Activated CD8-positive, alpha-beta memory T cell treated with anti-CD3 and anti-CD28 coated beads for 1 hour (primary cell): ENCODE measurements around the gene ANKRD18B.
"Not testable (repeated sequence)": the region's sequence is repeated elsewhere in the genome, so short reads cannot be mapped to it uniquely, and the experiment has no call there.

Experiments used
- DNase-seq, 2 donors: peaks; one replicate each; pipeline ENCODE4 v3.0.0-alpha.2; 2020; ENCODE audit warnings: low read depth in 1 of 2; ENCODE audit errors: extremely low read depth in 1 of 2

ANKRD18B gene

DNA sequence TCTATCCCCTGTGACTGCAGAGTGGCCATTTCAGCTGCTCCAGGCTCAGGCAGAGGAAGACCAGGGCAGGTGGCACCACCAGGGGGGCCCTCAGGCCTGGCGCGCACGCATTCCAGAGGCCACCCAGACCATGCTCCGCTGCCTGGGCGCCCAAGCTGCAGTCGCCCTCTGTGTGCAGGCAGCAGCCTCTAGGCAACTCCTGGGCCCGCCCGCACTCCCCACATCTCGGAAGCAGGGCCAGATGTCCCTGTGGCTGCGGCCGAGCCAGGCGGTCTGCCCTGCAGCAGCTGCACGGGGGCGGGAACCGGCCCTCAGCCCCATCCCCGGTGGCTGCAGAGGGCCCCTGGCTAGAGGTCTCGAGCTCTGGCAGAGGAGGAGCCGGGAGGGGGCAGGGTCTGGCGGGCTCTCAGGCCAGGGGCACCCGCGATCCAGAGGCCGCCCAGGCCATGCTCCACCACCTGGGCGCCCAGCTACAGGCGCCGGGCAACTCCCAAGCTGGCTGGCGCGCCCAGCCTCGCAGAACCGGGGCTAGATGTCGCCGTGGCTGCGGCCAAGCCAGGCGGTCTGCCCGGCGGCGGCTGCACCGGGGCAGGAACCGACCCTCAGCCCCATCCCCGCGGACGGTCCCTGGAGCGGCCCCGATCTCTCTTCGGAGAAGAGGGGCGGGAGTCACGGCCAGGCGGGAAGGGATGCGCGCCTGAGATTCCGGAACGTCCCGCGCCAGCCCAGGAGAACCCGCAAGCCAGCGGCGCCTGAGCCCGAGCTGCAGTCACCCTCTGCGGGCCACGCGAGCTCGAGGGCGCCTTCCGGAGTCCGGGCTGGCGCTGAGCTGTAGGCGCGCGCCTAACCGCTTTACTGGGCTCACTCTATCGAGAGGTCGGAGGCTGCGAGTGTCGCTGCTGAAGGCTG is at the start of gene ANKRD18B:
Gene ANKRD18B (plus strand): TSS at position 855 of the 909 bp plus-strand sequence. CDS start 239 bp downstream, outside the sequence.
- peak in 1 of 2 donors; percentile 1 for DNase-seq

DNA sequence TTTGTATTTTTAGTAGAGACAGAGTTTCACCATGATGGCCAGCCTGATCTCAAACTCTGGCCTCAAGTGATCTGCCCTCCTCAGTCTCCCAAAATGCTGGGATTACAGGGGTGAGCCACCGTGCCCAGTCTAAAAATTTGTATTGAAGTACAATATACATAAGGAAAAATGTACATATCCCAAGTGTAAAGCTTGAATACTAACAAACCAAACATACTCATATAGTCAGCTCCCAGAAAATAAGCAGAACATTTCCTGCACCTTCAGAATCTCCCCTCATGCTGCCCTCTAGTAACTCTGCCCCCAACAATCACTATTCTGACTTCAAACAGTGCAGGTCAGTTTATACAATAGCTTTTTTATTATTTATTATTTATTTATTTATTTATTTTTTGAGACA is 48.7 kb upstream of the ANKRD18B start:
- DNase-seq, result no peak

DNA sequence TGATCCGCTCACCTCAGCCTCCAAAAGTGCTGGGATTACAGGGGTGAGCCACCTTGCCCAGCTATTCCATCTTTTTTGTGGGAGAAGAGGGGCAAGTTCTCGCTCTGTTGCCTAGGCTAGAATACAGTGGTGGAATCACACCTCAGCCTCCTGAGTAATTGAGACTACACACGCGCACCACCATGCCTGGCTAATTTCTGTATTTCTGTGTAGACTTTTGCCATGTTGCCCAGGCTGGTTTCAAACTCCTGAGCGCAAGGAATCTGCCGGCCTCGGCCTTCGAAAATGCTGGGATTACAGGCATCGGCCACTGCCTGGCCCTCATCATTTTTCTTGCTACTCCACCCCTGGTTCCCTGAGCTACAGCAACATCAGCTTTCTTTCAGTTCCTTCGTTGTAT is 47.5 kb upstream of the ANKRD18B start:
- no peak for DNase-seq

DNA sequence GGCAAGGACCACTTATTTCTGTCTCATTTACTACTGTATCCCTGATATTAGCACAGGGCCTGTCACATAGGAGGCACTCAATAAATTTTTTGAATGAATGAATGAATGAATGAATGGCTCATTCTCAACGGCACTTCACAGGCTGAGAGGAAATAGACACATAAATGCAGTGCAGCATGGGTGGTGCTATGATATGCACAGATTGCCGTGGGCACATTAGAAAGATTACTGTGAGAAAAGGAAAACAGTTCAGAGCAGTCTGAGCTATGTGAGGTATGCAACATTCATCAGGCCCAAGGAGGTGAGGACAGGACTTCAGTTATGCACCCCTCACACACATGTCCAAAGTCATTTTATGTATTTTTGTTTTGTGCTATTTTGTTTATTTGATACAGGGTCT is 43.9 kb upstream of the ANKRD18B start:
- DNase-seq, result no peak

DNA sequence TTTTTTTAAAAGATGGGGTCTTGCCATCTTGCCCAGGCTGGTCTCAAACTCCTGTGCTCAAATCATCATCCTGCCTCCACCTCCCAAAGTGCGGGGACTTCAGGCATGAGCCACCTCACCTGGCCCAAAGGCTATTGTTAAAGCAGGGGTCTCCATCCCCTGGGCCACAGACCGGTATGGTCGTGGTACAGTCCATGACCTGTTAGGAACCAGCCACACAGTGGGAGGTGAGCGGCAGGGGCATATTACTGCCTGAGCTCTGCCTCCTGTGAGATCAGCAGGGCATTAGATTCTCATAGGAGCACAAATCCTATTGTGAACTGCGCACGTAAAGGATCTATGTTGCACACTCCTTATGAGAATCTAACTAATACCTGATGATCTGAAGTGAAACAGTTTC is 43.1 kb upstream of the ANKRD18B start:
- DNase-seq, result no peak

DNA sequence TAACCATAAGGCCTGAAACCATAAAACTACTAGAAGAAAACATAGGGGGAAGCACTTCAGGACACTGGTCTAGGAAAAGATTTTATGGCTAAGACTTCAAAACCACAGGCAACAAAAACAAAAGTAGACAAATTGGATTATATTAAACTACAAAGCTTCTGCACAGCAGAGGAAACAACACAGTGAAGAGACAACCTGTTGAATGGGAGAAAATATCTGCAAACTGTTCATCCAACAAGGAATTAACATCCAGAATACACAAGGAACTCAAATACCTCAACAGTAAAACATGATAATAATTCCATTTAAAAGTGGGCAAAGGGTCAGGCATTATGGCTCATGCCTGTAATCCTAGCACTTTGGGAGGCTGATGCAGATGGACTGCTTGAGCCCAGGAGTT is 38.7 kb upstream of the ANKRD18B start:
- DNase-seq, result not testable (repeated sequence)

DNA sequence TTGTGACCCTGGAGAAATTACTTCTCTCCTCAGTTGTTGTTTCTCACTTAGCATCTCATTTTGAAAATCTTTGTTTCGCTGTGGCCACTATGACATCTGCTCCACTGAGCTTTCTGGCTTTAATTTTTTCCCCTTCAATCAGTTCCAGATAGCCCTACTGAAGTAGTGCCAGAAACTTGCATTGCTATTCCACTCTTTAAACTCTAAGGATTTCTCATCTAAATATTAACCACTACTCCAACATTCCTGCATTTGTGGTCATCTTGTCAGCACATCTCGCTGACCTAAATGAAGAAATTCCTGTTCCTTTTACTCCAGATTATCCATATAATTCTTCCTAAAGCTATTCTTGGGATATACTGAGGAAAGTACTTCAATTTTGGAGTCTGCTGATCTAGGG is 35.0 kb upstream of the ANKRD18B start:
- DNase-seq, result no peak

DNA sequence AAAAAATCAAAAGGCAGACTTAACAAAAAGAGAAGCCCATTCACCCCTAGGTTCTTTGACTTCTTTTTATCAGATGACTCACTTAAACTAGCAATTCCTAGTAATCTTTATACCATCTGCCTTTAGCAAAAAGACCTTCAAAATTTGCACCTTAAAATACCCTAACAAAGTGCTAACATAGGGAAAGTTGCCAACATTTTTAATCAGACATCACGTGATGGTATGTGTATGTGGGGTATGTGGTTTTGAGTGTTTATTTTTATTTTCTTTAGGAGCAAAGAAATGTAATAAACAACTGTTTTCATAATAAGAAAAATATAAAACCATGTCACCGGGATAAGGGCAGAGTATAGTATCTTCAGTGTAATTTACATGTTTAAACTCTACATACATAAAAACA is 30.2 kb upstream of the ANKRD18B start:
- DNase-seq, result not testable (repeated sequence)

DNA sequence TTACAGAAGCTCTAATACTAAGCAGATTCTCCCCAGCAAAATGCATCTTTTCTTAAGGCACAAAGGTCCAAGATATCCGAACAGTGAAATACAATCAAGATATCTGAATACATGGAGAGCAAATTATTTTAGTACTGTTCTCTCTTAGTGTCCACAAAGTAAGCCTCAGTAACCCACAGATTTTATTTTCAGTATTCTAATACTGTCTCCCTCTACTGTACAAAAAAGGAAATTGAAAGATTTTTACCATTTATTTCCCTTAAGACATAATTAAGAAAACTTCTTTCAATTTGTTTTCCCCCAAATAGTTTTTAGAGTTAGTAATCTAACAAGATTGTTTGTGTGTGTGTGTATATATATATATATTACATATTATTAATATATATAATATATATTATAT is 25.7 kb upstream of the ANKRD18B start:
- no peak for DNase-seq

DNA sequence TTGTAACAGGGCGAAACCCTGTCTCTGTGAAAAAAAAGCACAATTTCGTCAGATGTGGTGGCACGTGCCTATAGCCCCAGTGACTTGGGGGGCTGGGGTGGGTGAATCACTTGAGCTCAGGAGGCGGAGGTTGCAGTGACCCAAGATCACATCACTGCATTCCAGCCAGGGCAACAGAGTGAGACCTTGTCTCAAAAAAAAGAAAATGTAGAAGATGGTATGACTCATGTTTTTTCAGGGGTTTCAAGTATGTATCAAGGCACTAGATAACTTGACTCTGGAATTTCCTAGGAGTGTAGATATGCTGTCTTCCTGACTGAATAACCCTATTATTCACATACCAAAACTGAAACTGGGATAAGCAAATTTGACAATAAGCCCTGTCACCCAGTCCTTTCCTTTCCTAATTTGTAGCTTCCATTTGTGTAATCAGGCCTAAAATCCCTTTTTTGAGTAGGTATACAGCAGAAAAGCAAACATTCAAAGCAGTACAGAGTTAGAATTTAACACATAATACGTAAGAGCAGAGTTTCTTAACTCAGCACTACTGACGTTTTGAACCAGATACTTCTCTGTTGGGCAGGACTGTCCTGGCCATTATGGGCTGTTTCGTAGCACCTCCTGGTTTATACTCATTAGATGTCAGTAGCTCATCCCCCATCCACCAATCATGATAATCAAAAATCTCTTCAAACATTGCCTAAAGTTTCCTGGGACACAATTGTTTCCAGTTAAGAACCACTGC is 17.3 kb upstream of the ANKRD18B start:
- DNase-seq, result no peak

DNA sequence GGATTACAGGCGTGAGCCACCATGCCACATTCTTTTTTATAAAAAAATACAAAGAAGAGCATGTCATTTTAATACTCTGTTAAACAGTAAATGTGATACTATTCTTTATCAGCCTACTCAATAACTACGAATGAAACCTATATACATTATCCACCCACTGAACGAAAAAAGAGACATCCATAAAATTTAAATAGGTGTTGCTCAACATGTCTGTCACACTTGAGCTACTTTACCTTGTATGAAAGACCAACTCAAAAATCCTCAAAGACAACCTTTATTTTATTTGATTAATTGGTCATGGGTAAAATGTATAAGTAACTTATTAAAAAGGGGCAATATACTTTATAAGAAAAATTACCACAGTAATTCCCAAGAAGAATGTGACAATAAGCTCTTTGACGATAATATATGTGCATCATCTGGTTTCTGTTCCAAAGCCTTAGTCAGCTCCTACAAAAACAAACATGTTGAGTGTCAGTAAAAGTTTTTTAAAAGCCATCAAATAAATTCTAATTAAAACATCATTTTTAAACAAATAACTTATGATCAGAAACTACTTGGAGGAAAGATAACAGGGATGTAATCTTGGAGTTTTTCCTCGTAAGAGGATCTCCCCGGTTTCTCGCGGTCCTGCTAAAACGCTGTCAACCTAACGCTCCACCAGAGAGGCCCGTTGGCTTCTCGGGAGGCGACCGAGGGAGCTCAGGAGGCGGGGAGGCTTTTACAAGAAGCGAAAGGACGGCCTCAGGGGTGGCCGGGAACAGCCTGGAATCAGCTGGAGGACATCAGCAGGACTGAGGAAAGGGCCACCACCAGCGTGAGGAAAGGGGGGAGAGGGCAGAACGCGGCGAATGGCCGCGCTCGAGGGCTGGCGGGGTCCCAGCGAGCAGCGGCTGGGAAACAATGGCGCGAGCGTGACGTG is 13.5 kb upstream of the ANKRD18B start:
- DNase-seq, result peak in 1 of 2 donors; percentile 15

DNA sequence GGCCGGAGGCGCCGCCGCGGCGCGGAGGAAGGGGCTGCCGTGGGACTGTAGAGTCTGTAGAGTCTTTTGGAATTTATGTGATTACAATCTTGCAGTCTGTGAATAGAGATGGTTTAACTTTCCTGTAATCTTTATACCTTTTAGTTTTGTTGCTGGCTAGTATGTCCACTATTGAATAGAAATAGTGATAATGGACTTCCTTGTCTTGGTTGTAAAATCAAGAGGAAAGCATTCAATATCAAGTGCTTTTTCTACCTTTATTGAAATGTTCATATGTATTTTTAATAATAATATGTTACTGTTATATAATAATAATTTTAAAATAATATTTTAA is 12.9 kb upstream of the ANKRD18B start:
- not testable (repeated sequence) for DNase-seq

DNA sequence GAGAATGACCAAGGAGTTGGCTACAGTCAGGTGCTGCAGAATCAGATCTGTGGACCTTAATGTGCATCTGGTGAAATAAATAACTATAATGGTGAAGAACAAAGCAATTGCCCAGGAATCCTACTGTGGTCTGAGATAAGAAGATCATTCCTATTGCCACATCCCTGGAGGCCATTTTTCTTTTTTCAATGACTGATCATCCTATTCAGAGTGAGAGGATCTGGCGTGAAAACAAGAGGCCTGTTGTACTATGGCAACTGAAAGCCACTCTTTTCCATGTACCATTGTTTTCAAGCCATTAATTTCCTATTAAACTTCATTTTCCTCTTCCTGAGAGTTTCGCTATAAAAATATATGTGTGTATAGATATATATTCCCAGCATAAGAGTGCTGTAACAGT is 11.5 kb upstream of the ANKRD18B start:
- not testable (repeated sequence) for DNase-seq

DNA sequence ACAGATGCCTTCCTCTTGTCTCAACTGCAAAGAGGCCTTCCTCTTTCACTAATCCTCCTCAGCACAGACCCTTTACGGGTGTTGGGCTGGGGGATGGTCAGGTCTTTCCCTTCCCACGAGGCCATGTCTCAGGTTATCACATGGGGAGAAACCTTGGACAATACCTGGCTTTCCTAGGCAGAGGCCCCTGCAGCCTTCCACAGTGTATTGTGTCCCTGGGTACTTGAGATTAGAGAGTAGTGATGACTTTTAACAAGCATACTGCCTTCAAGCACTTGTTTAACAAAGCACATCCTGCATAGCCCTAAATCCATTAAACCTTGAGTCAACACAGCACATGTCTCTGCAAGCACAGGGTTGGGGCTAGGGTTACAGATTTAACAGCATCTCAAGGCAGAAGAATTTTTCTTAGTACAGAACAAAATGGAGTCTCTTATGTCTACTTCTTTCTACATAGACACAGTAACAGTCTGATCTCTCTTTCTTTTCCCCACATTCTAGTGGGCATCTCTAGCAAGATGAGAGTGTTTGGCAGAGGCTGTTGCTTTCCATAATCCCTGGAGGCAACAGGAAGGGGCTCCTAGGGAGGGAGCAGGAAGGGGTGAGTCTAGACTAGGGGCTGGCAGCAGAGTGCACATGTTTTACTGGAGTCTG is 8.6 kb upstream of the ANKRD18B start:
- DNase-seq, result not testable (repeated sequence)

DNA sequence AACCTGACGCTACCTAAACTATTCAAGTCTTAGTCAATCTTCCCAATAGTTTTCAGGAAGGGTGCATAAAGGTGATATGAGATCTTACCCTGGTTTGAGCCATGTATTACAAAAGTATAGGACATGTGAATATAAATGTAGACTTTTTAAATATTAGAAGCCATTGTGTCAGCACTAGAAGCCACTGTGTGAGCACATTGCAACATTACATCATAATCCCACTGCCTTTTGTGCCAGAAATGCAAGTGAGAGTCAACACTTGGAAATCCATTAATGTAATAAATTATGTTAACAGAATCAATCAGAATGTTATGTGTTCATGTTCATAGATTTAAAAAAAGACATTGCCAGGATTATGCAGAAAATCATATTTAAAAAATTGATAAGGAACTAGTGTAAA is 7.7 kb upstream of the ANKRD18B start:
- not testable (repeated sequence) for DNase-seq

DNA sequence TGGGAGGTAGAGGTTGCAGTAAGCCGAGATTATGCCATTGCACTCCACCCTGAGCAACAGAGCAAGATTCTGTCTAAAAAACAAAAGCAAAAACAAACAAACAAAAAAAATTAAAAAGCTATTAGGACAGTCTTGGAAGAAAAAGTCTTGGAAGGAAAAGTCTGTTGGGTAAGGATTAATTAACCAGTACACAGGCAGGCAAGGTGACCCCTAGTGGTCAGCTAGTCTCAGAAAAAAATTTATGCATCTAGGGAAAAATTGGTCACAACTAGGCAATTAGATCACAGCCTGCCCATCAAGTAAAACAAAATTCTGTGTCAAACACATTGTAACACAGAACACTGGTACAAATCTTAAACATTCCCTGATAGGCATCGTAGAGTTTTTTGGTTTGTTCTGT is 6.7 kb upstream of the ANKRD18B start:
- DNase-seq, result no peak

DNA sequence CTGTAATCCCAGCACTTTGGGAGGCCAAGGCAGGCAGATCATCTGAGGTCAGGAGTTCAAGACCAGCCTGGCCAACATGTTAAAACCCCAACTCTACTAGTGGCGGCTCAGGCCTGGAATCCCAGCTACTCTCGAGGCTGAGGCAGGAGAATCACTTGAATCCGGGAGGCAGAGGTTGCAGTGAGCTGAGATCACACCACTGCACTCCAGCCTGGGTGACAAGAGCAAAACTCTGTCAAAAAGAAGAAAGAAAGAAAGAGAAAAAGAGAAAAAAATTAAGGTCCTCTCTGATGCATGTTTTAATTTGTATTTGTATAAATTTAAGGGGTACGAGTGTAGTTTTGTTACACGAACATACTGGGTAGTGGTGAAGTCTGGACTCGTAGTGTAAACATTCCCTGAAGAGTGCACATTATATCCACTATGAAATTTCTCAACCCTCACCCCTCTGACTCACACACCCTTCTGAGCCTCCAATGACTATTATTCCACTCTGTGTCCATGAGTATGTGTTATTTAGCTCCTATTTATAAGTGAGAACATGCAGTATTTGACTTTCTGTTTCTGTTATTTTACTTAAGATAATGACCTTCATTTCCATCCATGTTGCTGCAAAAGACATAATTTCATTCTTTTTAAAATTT is 6.0 kb upstream of the ANKRD18B start:
- DNase-seq, result not testable (repeated sequence)

DNA sequence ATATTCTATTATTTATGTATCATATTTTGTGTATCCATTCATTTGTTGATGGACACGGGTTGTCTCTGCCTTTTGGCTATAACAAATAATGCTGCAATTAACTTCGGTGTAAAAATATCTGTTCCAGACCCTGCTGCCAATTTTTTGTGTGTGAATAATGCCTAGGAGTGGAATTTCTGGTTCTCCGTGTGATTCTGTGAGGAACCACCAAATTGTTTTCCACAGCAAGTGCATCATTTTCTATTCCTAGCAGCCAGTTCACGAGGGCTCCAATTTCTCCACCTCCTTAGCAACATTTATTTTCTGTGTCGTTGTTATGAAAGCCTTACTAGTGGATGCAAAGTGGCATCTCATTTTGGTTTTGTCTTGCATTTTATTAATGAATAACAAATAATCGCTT is 2.2 kb upstream of the ANKRD18B start:
- not testable (repeated sequence) for DNase-seq

DNA sequence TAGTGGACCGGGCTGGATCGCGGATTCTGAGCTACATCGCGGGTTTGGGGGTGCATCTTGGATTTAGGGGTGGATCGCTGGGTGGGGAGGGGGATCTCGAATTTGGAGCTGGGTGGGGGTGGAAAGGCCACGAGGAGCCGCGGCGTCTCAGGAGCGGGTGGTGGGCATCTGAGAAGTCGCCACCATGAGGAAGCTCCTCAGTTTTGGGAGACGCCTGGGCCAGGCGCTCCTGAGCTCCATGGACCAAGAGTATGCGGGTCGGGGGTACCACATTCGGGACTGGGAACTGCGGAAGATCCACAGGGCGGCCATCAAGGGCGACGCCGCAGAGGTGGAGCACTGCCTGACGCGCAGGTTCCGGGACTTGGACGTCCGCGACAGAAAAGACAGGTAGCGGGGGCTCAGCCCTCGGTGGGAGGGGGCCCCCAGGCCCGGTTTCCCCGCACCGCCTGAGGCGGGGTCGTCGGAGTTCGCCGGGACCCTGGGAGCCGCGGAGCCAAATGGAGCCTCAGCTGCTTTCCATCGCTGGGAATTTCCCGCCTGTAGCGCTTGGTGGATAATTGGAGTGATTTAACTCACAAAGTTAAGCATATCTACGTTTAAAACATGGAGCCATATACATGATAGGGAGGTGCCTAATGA is 376 bp downstream of the ANKRD18B start:
- no peak for DNase-seq
